HEK293 (cell line): ENCODE data around the gene TAS1R1.

ENCODE experiments used
- CTCF ChIA-PET: fragments of 350-600 bp; formaldehyde crosslinking; extraction: SDS; loops from one replicate; lab custom pipeline; 2021; ENCODE audit warnings: antibody characterized with exemption; lab: Yijun Ruan, JAX
- POLR2A ChIA-PET: fragments of 300-600 bp; formaldehyde crosslinking; extraction: SDS; loops from one replicate; lab custom pipeline; 2020; ENCODE audit warnings: antibody characterized with exemption, inconsistent platforms; lab: Yijun Ruan, JAX
- H3K27ac ChIP-seq: fragments of 200-500 bp; sonication (Bioruptor generic); 2 replicates; pipeline ENCODE4 v1.5.1; 2014; ENCODE audit warnings: low read depth, low read length, control low read depth, inconsistent platforms; ENCODE audit errors: extremely low read depth
- H3K36me3 ChIP-seq, 2 experiments: fragments of 200-500 bp in 1 of 2; sonication (Bioruptor generic) in 1 of 2; 1 replicate in 1 of 2; 2 replicates in 1 of 2; pipeline ENCODE4 v1.5.1; 2014 to 2017; ENCODE audit warnings: inconsistent platforms in 2 of 2, low read length in 2 of 2; ENCODE audit not compliant: control insufficient read depth in 2 of 2, insufficient read depth in 1 of 2
- H3K4me1 ChIP-seq: fragments of 200-500 bp; sonication (Bioruptor generic); 2 replicates; pipeline ENCODE4 v1.5.1; 2014; ENCODE audit warnings: mild to moderate bottlenecking, low read length, inconsistent platforms; ENCODE audit not compliant: control insufficient read depth, insufficient read depth
- H3K4me3 ChIP-seq: 2 replicates; pipeline ENCODE4 v1.5.1; 2011; ENCODE audit warnings: low read depth, mild to moderate bottlenecking, control low read depth, low read length, moderate library complexity
- H3K9me3 ChIP-seq: fragments of 200-500 bp; sonication (Bioruptor generic); 2 replicates; pipeline ENCODE4 v1.5.1; 2014; ENCODE audit warnings: low read depth, low read length, inconsistent platforms; ENCODE audit not compliant: control insufficient read depth, insufficient read depth
- BCL11B ChIP-seq: fragments of 450-650 bp; formaldehyde crosslinking; IDR thresholded peaks from 2 replicates; pipeline ENCODE4 v1.5.1; 2016; ENCODE audit warnings: low read depth, missing biosample characterization, missing genetic modification characterization
- FEZF1 ChIP-seq: fragments of 450-650 bp; formaldehyde crosslinking; IDR thresholded peaks from 2 replicates; pipeline ENCODE4 v1.5.1; 2016; ENCODE audit warnings: missing biosample characterization, missing genetic modification characterization
- GFI1B ChIP-seq: fragments of 450-650 bp; formaldehyde crosslinking; IDR thresholded peaks from 2 replicates; pipeline ENCODE4 v1.5.1; 2016; ENCODE audit warnings: missing biosample characterization, missing genetic modification characterization
- IKZF3 ChIP-seq: fragments of 450-650 bp; IDR thresholded peaks from 2 replicates; pipeline ENCODE4 v1.5.0; 2018; ENCODE audit warnings: missing biosample characterization, mild to moderate bottlenecking, missing genetic modification characterization, moderate library complexity
- SCRT1 ChIP-seq: fragments of 450-650 bp; formaldehyde crosslinking; IDR thresholded peaks from 2 replicates; pipeline ENCODE4 v1.5.1; 2016; ENCODE audit warnings: missing biosample characterization, missing genetic modification characterization, borderline replicate concordance
- ZBTB7A ChIP-seq: fragments of 450-650 bp; formaldehyde crosslinking; IDR thresholded peaks from 2 replicates; pipeline ENCODE4 v1.5.1; 2016; ENCODE audit warnings: low read depth, missing biosample characterization, missing genetic modification characterization
- ZFP3 ChIP-seq: fragments of 450-650 bp; formaldehyde crosslinking; IDR thresholded peaks from 2 replicates; pipeline ENCODE4 v1.5.1; 2016; ENCODE audit warnings: low read depth, missing biosample characterization, missing genetic modification characterization
- ZNF112 ChIP-seq: fragments of 450-650 bp; formaldehyde crosslinking; IDR thresholded peaks from 2 replicates; pipeline ENCODE4 v1.5.0; 2017; ENCODE audit warnings: missing biosample characterization, missing genetic modification characterization
- ZNF157 ChIP-seq: fragments of 450-650 bp; formaldehyde crosslinking; IDR thresholded peaks from 2 replicates; pipeline ENCODE4 v1.5.1; 2016; ENCODE audit warnings: missing biosample characterization, missing genetic modification characterization
- ZNF2 ChIP-seq: fragments of 450-650 bp; formaldehyde crosslinking; IDR thresholded peaks from 2 replicates; pipeline ENCODE4 v1.5.1; 2016; ENCODE audit warnings: missing biosample characterization, missing genetic modification characterization
- ZNF24 ChIP-seq: fragments of 450-650 bp; formaldehyde crosslinking; IDR thresholded peaks from 2 replicates; pipeline ENCODE4 v1.5.1; 2016; ENCODE audit warnings: missing biosample characterization, missing genetic modification characterization
- ZNF426 ChIP-seq: fragments of 450-650 bp; formaldehyde crosslinking; IDR thresholded peaks from 2 replicates; pipeline ENCODE4 v1.5.1; 2017; ENCODE audit warnings: missing biosample characterization, missing genetic modification characterization, mild to moderate bottlenecking, inconsistent platforms, moderate library complexity
- ZNF473 ChIP-seq: fragments of 450-650 bp; formaldehyde crosslinking; IDR thresholded peaks from 2 replicates; pipeline ENCODE4 v1.5.1; 2017; ENCODE audit warnings: missing biosample characterization, missing genetic modification characterization
- ZNF549 ChIP-seq: fragments of 450-650 bp; IDR thresholded peaks from 2 replicates; pipeline ENCODE4 v1.5.1; 2018; ENCODE audit warnings: missing biosample characterization, missing genetic modification characterization, mild to moderate bottlenecking, inconsistent platforms, moderate library complexity
- ZNF560 ChIP-seq: fragments of 450-650 bp; formaldehyde crosslinking; IDR thresholded peaks from 2 replicates; pipeline ENCODE4 v1.5.1; 2017; ENCODE audit warnings: missing biosample characterization, missing genetic modification characterization, borderline replicate concordance
- ZNF600 ChIP-seq: fragments of 450-650 bp; formaldehyde crosslinking; IDR thresholded peaks from 2 replicates; pipeline ENCODE4 v1.5.1; 2016; ENCODE audit warnings: missing biosample characterization, missing genetic modification characterization
- ZNF660 ChIP-seq: fragments of 450-650 bp; IDR thresholded peaks from 2 replicates; pipeline ENCODE4 v1.5.1; 2018; ENCODE audit warnings: missing biosample characterization, mild to moderate bottlenecking, missing genetic modification characterization
- ZNF670 ChIP-seq: fragments of 450-650 bp; formaldehyde crosslinking; IDR thresholded peaks from 2 replicates; pipeline ENCODE4 v1.5.1; 2016; ENCODE audit warnings: missing biosample characterization, missing genetic modification characterization, low read depth
- ZSCAN30 ChIP-seq: fragments of 450-650 bp; IDR thresholded peaks from 2 replicates; pipeline ENCODE4 v1.5.1; 2018; ENCODE audit warnings: missing biosample characterization, mild to moderate bottlenecking, missing genetic modification characterization, moderate library complexity
- TF ChIP-seq, protein P1 (sequence below): fragments of 450-650 bp; formaldehyde crosslinking; IDR thresholded peaks from 2 replicates; pipeline ENCODE4 v1.5.1; 2016; ENCODE audit warnings: missing biosample characterization, missing genetic modification characterization
- TF ChIP-seq, protein P2 (sequence below): fragments of 450-650 bp; formaldehyde crosslinking; IDR thresholded peaks from 2 replicates; pipeline ENCODE4 v1.5.1; 2016; ENCODE audit warnings: missing biosample characterization, missing genetic modification characterization
- TF ChIP-seq, protein P3 (sequence below): fragments of 450-650 bp; formaldehyde crosslinking; IDR thresholded peaks from 2 replicates; pipeline ENCODE4 v1.5.1; 2016; ENCODE audit warnings: missing biosample characterization, missing genetic modification characterization, low read depth

The TAS1R1 gene

DNA sequence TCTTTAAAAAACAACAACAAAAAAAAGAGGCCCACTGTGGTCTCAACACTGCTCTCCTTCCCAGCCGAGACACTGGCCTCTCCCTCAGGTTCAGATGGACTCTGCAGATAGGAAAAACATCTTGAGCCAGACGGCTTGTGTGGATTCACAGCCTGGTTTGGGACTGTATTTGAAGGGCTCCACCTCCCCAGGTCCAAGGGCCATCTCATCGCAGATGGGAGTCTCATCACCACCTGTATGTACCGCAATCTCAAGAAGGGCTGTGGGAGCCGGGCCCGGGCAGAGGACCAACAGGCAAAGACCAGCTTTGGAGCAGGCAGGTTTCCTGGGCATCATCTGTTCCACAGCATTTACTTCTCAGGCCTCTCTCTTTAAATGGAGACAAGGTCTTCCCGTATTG is 34.9 kb downstream of the TAS1R1 start:
- TF ChIP-seq SCRT1 = no peak
- TF ChIP-seq IKZF3 (tag by site-specific recombination) = no peak
- TF ChIP-seq BCL11B (tag by site-specific recombination) = no peak
- TF ChIP-seq ZNF473 = no peak
- TF ChIP-seq, protein P1, sequence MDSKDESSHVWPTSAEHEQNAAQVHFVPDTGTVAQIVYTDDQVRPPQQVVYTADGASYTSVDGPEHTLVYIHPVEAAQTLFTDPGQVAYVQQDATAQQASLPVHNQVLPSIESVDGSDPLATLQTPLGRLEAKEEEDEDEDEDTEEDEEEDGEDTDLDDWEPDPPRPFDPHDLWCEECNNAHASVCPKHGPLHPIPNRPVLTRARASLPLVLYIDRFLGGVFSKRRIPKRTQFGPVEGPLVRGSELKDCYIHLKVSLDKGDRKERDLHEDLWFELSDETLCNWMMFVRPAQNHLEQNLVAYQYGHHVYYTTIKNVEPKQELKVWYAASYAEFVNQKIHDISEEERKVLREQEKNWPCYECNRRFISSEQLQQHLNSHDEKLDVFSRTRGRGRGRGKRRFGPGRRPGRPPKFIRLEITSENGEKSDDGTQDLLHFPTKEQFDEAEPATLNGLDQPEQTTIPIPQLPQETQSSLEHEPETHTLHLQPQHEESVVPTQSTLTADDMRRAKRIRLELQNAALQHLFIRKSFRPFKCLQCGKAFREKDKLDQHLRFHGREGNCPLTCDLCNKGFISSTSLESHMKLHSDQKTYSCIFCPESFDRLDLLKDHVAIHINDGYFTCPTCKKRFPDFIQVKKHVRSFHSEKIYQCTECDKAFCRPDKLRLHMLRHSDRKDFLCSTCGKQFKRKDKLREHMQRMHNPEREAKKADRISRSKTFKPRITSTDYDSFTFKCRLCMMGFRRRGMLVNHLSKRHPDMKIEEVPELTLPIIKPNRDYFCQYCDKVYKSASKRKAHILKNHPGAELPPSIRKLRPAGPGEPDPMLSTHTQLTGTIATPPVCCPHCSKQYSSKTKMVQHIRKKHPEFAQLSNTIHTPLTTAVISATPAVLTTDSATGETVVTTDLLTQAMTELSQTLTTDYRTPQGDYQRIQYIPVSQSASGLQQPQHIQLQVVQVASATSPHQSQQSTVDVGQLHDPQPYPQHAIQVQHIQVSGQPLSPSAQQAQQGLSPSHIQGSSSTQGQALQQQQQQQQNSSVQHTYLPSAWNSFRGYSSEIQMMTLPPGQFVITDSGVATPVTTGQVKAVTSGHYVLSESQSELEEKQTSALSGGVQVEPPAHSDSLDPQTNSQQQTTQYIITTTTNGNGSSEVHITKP (tag by site-specific recombination) = no peak
- no peak for TF ChIP-seq ZNF2 (tag by site-specific recombination)
- TF ChIP-seq ZNF24 (tag by site-specific recombination) = no peak
- TF ChIP-seq, protein P2, sequence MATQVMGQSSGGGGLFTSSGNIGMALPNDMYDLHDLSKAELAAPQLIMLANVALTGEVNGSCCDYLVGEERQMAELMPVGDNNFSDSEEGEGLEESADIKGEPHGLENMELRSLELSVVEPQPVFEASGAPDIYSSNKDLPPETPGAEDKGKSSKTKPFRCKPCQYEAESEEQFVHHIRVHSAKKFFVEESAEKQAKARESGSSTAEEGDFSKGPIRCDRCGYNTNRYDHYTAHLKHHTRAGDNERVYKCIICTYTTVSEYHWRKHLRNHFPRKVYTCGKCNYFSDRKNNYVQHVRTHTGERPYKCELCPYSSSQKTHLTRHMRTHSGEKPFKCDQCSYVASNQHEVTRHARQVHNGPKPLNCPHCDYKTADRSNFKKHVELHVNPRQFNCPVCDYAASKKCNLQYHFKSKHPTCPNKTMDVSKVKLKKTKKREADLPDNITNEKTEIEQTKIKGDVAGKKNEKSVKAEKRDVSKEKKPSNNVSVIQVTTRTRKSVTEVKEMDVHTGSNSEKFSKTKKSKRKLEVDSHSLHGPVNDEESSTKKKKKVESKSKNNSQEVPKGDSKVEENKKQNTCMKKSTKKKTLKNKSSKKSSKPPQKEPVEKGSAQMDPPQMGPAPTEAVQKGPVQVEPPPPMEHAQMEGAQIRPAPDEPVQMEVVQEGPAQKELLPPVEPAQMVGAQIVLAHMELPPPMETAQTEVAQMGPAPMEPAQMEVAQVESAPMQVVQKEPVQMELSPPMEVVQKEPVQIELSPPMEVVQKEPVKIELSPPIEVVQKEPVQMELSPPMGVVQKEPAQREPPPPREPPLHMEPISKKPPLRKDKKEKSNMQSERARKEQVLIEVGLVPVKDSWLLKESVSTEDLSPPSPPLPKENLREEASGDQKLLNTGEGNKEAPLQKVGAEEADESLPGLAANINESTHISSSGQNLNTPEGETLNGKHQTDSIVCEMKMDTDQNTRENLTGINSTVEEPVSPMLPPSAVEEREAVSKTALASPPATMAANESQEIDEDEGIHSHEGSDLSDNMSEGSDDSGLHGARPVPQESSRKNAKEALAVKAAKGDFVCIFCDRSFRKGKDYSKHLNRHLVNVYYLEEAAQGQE (tag by site-specific recombination) = no peak
- no peak for TF ChIP-seq FEZF1
- no peak for TF ChIP-seq ZNF426 (tag by site-specific recombination)
- no peak for TF ChIP-seq GFI1B
- TF ChIP-seq ZNF660 (tag by site-specific recombination) = no peak
- TF ChIP-seq, protein P3, sequence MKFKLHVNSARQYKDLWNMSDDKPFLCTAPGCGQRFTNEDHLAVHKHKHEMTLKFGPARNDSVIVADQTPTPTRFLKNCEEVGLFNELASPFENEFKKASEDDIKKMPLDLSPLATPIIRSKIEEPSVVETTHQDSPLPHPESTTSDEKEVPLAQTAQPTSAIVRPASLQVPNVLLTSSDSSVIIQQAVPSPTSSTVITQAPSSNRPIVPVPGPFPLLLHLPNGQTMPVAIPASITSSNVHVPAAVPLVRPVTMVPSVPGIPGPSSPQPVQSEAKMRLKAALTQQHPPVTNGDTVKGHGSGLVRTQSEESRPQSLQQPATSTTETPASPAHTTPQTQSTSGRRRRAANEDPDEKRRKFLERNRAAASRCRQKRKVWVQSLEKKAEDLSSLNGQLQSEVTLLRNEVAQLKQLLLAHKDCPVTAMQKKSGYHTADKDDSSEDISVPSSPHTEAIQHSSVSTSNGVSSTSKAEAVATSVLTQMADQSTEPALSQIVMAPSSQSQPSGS (tag by site-specific recombination) = no peak
- TF ChIP-seq ZNF157 = no peak
- TF ChIP-seq, all 188 proteins: peak for 0
- ChIA-PET POLR2A (interaction anchor here (1.2 to 2.4 kb wide), 4 partner anchors 10 to 12 kb away, joined by 4 to 13 read pairs (median 10); partner anchors contain the start of genes KLHL21 and ZBTB48), CTCF (no interaction called here)
- H3K9me3 ChIP-seq = no peaks in the 10 kb centered on the region
- H3K27ac ChIP-seq = no peak overlapping the region
- H3K36me3 ChIP-seq = peaks cover 0 to 96% of the 10 kb centered on the region in 2 experiments; a peak in 1 of 3 replicates
- H3K4me3 ChIP-seq = no peak overlapping the region
- H3K4me1 ChIP-seq = no peaks in the 10 kb centered on the region

DNA sequence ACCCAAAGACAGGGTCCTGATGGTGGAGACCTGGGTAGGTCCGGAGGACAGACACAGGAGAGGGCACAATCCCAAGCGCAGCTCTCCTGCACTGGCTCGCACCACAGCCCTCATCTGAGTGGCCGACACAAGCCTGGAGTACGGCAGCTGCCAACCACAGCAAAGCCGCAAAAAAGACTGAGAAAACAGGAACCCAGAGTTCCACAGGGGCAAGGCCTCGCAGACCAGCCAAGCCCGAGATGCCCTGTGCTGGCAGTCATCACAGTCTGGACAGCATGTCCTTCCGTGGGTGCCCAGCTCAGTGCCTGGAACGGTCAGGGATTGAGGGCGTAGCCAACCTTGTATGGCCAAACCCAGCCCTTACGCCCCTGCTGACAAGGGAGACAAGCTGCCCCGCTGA is 36.1 kb downstream of the TAS1R1 start:
- ChIA-PET POLR2A (interaction anchor here (1.2 to 2.3 kb wide), 3 partner anchors 10 to 12 kb away, joined by 3 to 12 read pairs (median 4); partner anchors contain the start of gene ZBTB48), CTCF (interaction anchor here (1.8 kb wide), 1 partner anchor 36 kb away, joined by 7 read pairs; the partner anchor contains the start of gene TAS1R1)
- H3K9me3 ChIP-seq = no peaks in the 10 kb centered on the region
- H3K27ac ChIP-seq = no peak overlapping the region
- H3K4me1 ChIP-seq = no peaks in the 10 kb centered on the region
- no peak for TF ChIP-seq ZNF112 (tag by site-specific recombination)
- peak; percentile 67; the same call in 1 of the 2 replicates for TF ChIP-seq ZNF600 (tag by site-specific recombination)
- no peak for TF ChIP-seq ZBTB7A (tag by site-specific recombination)
- TF ChIP-seq ZSCAN30 (tag by site-specific recombination) = no peak
- no peak for TF ChIP-seq ZNF670 (tag by site-specific recombination)
- no peak for TF ChIP-seq ZFP3 (tag by site-specific recombination)
- no peak for TF ChIP-seq ZNF549 (tag by site-specific recombination)
- TF ChIP-seq ZNF560 (tag by site-specific recombination) = no peak
- H3K4me3 ChIP-seq = no peak overlapping the region
- H3K36me3 ChIP-seq = peaks cover 3 to 100% of the 10 kb centered on the region in 2 experiments; a peak in 2 of 3 replicates
